NCI-H748 (cell line): ENCODE data around the gene MUC4.
"Not testable (repeated sequence)": the region's sequence is repeated elsewhere in the genome, so short reads cannot be mapped to it uniquely, and the experiment has no call there.

Experiments used
- DNase-seq: peaks from one replicate; lab custom pipeline; 2025; ENCODE audit not compliant: unreplicated experiment; lab: John Stamatoyannopoulos, UW

Gene MUC4

DNA sequence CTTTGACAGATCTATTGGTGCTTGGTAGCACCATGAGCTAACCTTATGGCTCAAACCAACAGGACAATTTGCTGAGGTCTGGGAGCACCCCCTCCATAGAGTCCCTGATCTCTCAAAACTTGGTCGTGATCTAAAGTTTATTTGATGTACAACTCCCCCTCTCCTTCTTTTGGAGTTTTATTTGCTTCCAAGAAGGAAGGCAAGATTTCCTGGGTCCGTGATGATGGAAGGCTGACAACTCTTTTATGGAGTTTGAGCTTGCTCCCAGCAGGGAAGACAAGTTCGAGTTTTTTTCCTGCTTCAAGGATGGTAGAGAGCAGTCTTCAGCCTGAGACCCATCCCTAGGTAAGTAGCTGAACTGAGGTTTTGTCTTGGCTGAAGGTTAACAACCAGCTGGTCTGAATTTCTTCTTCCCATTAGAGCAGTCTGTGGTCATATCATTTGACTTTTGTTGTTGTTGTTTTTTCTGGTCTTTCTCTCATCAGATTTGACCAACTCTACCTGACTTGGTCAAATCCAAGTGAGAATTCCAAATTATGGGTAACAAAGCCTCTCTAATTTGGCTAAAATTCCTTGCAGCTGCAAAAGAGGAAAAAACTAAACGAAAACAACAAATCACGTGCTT, 93.8 kb downstream of the MUC4 start:
- DNase-seq = no peak

- DNase-seq = no peak
Measured at GRCh38 chr3:195717416-195717815, 94.3 kb downstream of the MUC4 start.

GRCh38 chr3:195715583-195716266, 96.0 kb downstream of the MUC4 start:
- no peak for DNase-seq

DNA sequence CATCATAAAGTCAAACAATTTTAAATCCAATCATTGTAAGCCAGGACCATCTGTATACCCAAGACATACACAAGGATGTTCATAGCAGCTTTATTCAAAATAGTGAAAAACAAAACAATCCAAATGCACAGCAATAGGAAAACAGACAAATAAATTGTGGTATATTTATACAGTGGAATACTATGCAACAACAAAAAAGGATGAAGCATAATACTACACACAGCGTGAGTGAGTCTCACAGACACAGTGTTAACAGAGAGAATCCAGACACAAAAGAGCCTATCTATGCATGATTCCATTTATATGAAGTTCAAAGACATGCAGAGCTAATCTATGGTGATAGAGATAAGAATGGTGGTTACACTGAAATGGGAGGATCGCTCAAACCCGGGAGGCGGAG, 96.6 kb downstream of the MUC4 start:
- no peak for DNase-seq

GRCh38 chr3:195714380-195715011, 97.2 kb downstream of the MUC4 start:
- DNase-seq = no peak

GRCh38 chr3:195713150-195713549, 98.6 kb downstream of the MUC4 start:
- not testable (repeated sequence) for DNase-seq

GRCh38 chr3:195712535-195712910, 99.2 kb downstream of the MUC4 start:
- not testable (repeated sequence) for DNase-seq

DNA sequence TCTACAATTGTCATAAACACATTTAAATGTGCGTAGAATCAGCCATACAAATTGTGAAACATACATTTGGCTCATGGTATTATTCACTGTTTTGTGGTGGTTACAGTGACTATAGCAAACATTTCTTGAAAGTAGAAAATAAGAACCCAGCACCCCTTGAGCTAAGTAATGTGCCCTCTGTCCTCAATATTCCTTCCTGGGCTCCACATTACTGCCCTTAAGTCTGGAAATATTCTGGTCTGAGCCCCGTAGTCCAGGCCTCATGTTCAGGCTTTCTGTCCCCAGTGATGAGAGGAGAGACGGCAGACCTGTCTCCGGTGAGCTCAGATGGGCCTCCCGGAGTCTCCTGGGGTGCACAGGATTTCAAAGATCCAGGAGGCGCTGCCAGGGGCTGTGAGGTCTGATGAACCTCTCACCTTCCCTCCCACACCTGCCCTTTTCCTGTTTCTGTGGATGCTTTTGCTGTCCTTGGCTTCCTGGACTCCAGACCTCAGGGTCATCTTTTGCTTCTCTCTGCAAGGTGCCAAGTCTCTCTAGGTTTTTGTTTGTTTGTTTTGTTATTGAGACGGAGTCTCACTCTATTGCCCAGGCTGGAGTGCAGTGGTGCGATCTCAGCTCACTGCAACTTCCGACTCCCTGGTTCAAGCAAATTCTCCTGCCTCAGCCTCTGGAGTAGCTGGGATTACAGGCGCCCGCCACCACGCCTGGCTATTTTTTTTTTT, 99.8 kb downstream of the MUC4 start:
- DNase-seq = no peak

GRCh38 chr3:195711091-195711812, 100.5 kb downstream of the MUC4 start:
- not testable (repeated sequence) for DNase-seq

DNA sequence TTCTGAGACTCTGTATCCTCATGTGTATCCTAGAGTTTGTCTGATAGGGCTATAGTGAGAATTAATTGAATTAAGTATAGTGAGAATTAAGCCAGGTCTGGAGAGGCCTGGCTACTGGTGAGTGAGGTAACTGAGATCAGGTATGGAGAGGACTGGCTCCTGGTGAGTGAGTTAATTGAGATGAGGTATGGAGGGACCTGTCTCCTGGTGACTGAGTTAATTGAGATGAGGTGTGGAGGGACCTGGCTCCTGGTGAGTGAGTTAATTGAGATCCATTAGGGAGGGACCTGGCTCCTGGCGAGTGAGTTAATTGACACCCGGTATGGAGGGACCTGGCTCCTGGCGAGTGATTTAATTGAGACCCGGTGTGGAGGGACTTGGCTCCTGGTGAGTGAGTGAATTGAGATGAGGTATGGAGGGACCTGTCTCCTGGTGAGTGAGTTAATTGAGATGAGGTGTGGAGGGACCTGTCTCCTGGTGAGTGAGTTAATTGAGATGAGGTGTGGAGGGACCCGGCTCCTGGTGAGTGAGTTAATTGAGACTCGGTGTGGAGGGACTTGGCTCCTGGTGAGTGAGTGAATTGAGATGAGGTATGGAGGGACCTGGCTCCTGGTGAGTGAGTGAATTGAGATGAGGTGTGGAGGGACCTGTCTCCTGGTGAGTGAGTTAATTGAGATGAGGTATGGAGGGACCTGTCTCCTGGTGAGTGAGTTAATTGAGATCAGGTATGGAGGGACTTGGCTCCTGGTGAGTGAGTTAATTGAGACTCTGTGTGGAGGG, 101.4 kb downstream of the MUC4 start:
- not testable (repeated sequence) for DNase-seq

GRCh38 chr3:195709676-195710085, 102.0 kb downstream of the MUC4 start:
- DNase-seq = no peak

GRCh38 chr3:195708626-195709481, 102.9 kb downstream of the MUC4 start:
- no peak for DNase-seq

GRCh38 chr3:195708061-195708460, 103.7 kb downstream of the MUC4 start:
- DNase-seq = no peak

- no peak for DNase-seq
Measured at GRCh38 chr3:195705081-195705991, 106.4 kb downstream of the MUC4 start.

GRCh38 chr3:195704433-195704999, 107.2 kb downstream of the MUC4 start:
- DNase-seq = no peak

DNA sequence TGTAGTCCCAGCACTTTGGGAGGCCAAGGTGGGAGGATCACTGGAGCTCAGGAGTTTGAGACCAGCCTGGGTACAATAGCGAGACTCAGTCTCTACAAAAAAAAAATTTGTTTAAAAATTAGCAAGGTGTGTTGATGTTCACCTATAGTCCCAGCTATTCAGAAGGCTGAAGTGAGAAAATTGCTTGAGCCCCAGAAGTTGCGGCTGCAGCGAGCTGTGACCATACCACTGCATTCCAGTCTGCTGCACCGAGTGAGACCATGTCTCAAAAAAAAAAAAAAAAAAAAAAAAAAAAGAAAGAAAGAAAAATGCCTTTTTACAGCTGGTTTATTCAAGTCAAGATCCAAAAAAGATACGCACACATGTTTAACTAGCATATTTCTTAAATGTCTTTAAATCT, 108.0 kb downstream of the MUC4 start:
- DNase-seq = no peak

GRCh38 chr3:195701042-195701915, 110.5 kb downstream of the MUC4 start:
- no peak for DNase-seq
